ENCODE measurements around the gene BTNL9. TPM values are rescaled to one million over a fixed set of nuclear protein-coding genes. Genes with fewer than 3 reads are reported as not detected.
"Not testable (repeated sequence)": the region's sequence is repeated elsewhere in the genome, so short reads cannot be mapped to it uniquely, and the experiment has no call there.

The BTNL9 gene
- total RNA-seq = under 1 TPM in 1 of 2 donors, not detected in 1; 0.55 TPM

DNA sequence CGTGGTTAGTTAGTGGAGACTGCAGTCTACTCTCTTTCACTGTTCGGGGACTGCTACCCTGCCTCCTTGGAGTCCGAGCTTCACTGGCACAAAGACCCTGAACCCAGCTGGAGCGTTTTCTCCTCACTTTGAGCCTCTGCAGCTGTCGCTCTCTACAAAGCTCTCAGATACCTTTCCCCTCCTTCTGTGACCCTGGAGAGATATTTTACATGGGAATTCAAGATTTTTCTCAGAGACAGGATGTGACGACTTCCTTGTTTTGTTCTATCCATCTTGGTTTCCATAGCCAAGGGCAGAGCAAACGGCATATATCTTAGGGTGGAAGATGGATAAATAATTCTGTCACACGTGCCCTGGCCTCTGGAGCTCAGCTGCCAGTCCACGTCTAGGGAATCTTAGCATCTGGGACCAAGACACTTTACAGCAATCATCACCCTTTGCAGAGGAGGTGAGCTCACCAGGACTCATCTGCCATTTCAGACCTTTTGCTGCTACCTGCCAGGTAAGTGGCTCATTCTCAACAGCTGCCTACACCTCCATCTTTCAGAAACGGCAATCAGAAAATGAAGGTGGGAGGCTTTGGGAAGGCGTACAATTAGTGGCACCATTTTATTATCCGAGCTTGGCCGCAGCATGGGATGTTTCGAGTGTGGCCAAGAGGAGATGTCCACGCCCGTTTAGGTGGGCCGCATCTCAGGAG, at the start of gene BTNL9:
Gene BTNL9, plus strand, starts transcription at position 336 of the 700 bp plus-strand sequence. CDS start 5,224 bp downstream, outside the sequence.
- H3K36me3 Mint-ChIP-seq (ENCODE audit: insufficient read depth in 2 of 2) = no peaks in the 10 kb centered on the region
- no peaks in the 10 kb centered on the region for H3K9me3 Mint-ChIP-seq
- H3K4me1 Mint-ChIP-seq (ENCODE audit: low read depth) = no peaks in the 10 kb centered on the region
- no peak within 1 kb of the TSS for H3K27ac Mint-ChIP-seq
- no peak for DNase-seq
- peaks cover 41% of the 10 kb centered on the region for H3K27me3 Mint-ChIP-seq (ENCODE audit: low read depth)
- ATAC-seq (replicated peaks in 1 of 2) = no peak
- no peak within 1 kb of the TSS for H3K4me3 Mint-ChIP-seq

DNA sequence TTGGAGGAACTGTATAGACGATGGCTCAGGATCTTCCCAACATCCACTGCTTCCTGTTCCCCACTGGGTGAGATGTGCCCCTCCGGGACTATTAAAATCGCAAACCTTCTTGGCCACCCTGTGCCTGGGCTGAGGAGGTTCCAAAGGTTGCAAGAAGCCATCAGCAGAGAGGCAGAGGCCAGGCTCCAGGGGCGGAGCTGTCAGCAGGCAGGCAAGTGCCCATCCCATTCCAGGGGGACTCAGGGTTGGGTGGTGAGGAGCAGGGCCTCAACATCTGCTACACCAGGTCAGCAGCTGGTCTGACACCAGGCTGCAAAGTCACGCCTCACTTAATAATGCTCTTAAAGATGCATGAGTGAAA, 49.2 kb upstream of the BTNL9 start:
- DNase-seq = no peak
- H3K4me3 Mint-ChIP-seq = no peak overlapping the region
- peaks cover 0 to 2% of the 10 kb centered on the region in 2 donors for H3K9me3 Mint-ChIP-seq
- H3K4me1 Mint-ChIP-seq (ENCODE audit: low read depth) = no peaks in the 10 kb centered on the region
- H3K36me3 Mint-ChIP-seq (ENCODE audit: insufficient read depth in 2 of 2) = peaks cover 0 to 3% of the 10 kb centered on the region in 2 donors
- no peaks in the 10 kb centered on the region for H3K27me3 Mint-ChIP-seq (ENCODE audit: low read depth)
- ATAC-seq (replicated peaks in 1 of 2) = no peak
- no peak overlapping the region for H3K27ac Mint-ChIP-seq

DNA sequence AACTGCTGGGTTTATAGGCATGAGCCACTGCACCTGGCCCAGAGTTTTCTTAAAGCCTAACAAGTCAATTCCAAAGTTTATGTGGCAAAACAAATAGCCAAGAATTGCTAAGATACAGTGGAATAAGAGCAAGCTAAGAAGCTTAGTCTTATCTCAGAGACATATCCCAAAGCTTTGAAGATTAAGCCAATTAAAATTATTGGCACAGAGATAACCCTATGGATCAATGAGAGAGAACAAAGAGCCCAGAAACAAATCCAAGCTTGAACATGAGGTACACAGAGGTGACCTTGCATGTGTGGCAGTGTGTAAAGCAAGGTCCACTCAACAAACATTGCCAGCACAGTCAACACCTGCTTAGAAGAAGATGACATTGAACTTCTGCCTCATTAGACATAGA, 38.1 kb upstream of the BTNL9 start:
- ATAC-seq (replicated peaks in 1 of 2) (no peak), DNase-seq (no peak)
- Mint-ChIP-seq H3K4me3 (no peak overlapping the region), H3K27ac (no peak overlapping the region), H3K27me3 (ENCODE audit: low read depth) (no peaks in the 10 kb centered on the region), H3K36me3 (ENCODE audit: insufficient read depth in 2 of 2) (no peaks in the 10 kb centered on the region), H3K9me3 (no peaks in the 10 kb centered on the region), H3K4me1 (ENCODE audit: low read depth) (no peaks in the 10 kb centered on the region)

- no peak for ATAC-seq (replicated peaks in 1 of 2)
- Mint-ChIP-seq H3K27me3 (ENCODE audit: low read depth) (no peaks in the 10 kb centered on the region), H3K9me3 (no peaks in the 10 kb centered on the region), H3K4me1 (ENCODE audit: low read depth) (no peaks in the 10 kb centered on the region), H3K4me3 (no peak overlapping the region), H3K36me3 (ENCODE audit: insufficient read depth in 2 of 2) (no peaks in the 10 kb centered on the region), H3K27ac (no peak overlapping the region)
- DNase-seq = no peak
These were observed 34.3 kb upstream of the BTNL9 start for GRCh38 chr5:181005791-181006190.

DNA sequence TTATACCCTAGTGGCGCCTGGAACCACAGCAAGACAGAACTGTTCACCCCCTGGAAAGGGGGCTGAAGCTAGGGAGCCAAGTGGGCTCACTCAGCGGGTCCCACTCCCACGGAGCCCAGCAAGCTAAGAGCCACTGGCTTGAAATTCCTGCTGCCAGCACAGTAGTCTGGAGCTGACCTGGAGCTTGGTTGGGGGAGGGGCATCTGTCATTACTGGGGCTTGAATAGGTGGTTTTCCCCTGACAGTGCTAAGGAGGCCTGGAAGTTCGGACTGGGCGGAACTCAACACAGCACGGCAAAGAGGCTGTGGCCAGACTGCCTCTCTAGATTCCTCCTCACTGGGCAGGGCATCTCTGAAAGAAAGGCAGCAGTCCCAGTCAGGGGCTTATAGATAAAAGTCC, 31.9 kb upstream of the BTNL9 start:
- ATAC-seq (replicated peaks in 1 of 2) = no peak
- Mint-ChIP-seq H3K4me1 (ENCODE audit: low read depth) (no peaks in the 10 kb centered on the region), H3K4me3 (no peak overlapping the region), H3K27me3 (ENCODE audit: low read depth) (no peaks in the 10 kb centered on the region), H3K36me3 (ENCODE audit: insufficient read depth in 2 of 2) (no peaks in the 10 kb centered on the region), H3K27ac (no peak overlapping the region), H3K9me3 (no peaks in the 10 kb centered on the region)
- no peak for DNase-seq

GRCh38 chr5:181010018-181010417, 30.0 kb upstream of the BTNL9 start:
- not testable (repeated sequence) for H3K27ac Mint-ChIP-seq; H3K4me3 Mint-ChIP-seq; ATAC-seq (replicated peaks in 1 of 2); H3K4me1 Mint-ChIP-seq (ENCODE audit: low read depth); DNase-seq; H3K9me3 Mint-ChIP-seq; H3K27me3 Mint-ChIP-seq (ENCODE audit: low read depth); H3K36me3 Mint-ChIP-seq (ENCODE audit: insufficient read depth in 2 of 2)

GRCh38 chr5:181014654-181015053, 25.4 kb upstream of the BTNL9 start:
- H3K4me3 Mint-ChIP-seq; ATAC-seq (replicated peaks in 1 of 2); DNase-seq: not testable (repeated sequence)

DNA sequence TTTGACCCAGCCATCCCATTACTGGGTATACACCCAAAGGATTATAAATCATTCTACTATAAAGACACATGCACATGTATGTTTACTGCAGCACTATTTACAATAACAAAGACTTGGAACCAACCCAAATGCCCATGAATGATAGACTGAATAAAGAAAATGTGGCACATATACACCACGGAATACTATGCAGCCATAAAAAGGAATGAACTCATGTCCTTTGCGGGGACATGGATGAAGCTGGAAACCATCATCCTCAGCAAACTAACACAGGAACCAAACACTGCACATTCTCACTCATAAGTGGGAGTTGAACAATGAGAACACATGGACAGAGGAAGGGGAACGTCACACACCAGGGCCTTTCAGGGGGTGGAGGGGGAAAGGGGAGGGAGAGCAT, 22.6 kb upstream of the BTNL9 start:
- not testable (repeated sequence) for H3K4me3 Mint-ChIP-seq; H3K27ac Mint-ChIP-seq; H3K27me3 Mint-ChIP-seq (ENCODE audit: low read depth); H3K4me1 Mint-ChIP-seq (ENCODE audit: low read depth); DNase-seq; ATAC-seq (replicated peaks in 1 of 2)
- Mint-ChIP-seq H3K9me3 (peaks cover 9 to 14% of the 10 kb centered on the region in 2 donors), H3K36me3 (ENCODE audit: insufficient read depth in 2 of 2) (peaks cover 4 to 13% of the 10 kb centered on the region in 2 donors)

More at GRCh38 chr5:181014654-181015053, 25.4 kb upstream of the BTNL9 start:
- H3K36me3 Mint-ChIP-seq (ENCODE audit: insufficient read depth in 2 of 2); H3K27me3 Mint-ChIP-seq (ENCODE audit: low read depth); H3K9me3 Mint-ChIP-seq; H3K4me1 Mint-ChIP-seq (ENCODE audit: low read depth); H3K27ac Mint-ChIP-seq: not testable (repeated sequence)

- Mint-ChIP-seq H3K9me3 (peaks cover 12 to 19% of the 10 kb centered on the region in 2 donors), H3K36me3 (ENCODE audit: insufficient read depth in 2 of 2) (peaks cover 6 to 18% of the 10 kb centered on the region in 2 donors), H3K4me3 (no peak overlapping the region), H3K27me3 (ENCODE audit: low read depth) (peaks cover 9% of the 10 kb centered on the region), H3K4me1 (ENCODE audit: low read depth) (no peaks in the 10 kb centered on the region), H3K27ac (no peak overlapping the region)
- ATAC-seq (replicated peaks in 1 of 2) = no peak
- no peak for DNase-seq
These were observed 19.4 kb upstream of the BTNL9 start for GRCh38 chr5:181020688-181021087.

- Mint-ChIP-seq H3K4me1 (ENCODE audit: low read depth) (no peaks in the 10 kb centered on the region), H3K9me3 (peaks cover 12 to 19% of the 10 kb centered on the region in 2 donors), H3K4me3 (no peak overlapping the region), H3K27me3 (ENCODE audit: low read depth) (peaks cover 6% of the 10 kb centered on the region), H3K27ac (no peak overlapping the region), H3K36me3 (ENCODE audit: insufficient read depth in 2 of 2) (peaks cover 6 to 18% of the 10 kb centered on the region in 2 donors)
- DNase-seq (no peak), ATAC-seq (replicated peaks in 1 of 2) (no peak)
These were observed 15.6 kb upstream of the BTNL9 start for GRCh38 chr5:181024245-181025064.

DNA sequence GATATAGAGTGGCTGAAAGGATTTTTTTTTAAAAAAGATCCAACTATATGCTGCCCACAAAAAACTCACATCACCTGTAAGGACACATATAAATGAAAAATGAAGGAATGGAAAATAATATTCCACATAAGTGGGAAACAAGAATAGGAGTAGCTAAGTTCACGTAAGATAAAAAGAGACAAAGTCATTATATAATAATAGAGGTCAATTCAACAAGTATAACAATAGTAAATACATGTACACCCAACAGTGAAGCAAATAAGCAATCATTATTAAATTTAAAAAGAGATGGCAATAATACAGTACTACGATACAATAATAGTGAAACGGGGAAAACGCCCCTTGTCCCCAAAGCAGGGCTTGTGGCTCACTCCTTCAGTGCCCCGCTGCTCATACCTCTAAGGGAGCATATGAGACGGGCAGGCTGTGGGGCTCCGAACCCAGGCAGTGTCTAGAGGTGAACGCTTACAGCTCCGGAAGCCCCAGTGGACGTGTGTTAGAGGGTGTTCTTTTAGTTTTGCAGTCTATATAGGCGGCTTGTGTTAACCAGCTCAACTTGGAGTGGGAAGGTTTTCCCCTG, 12.5 kb upstream of the BTNL9 start:
- ATAC-seq (replicated peaks in 1 of 2) (no peak), DNase-seq (no peak)
- no peak overlapping the region for H3K27ac Mint-ChIP-seq
- no peaks in the 10 kb centered on the region for H3K4me1 Mint-ChIP-seq (ENCODE audit: low read depth)
- no peak overlapping the region for H3K4me3 Mint-ChIP-seq
- H3K27me3 Mint-ChIP-seq (ENCODE audit: low read depth) = peaks cover 14% of the 10 kb centered on the region
- H3K9me3 Mint-ChIP-seq = peaks cover 4 to 7% of the 10 kb centered on the region in 2 donors
- H3K36me3 Mint-ChIP-seq (ENCODE audit: insufficient read depth in 2 of 2) = peaks cover 2 to 8% of the 10 kb centered on the region in 2 donors

- ATAC-seq (replicated peaks in 1 of 2) (no peak), DNase-seq (no peak)
- Mint-ChIP-seq H3K4me1 (ENCODE audit: low read depth) (no peaks in the 10 kb centered on the region), H3K9me3 (peaks cover 0 to 3% of the 10 kb centered on the region in 2 donors), H3K27ac (no peak overlapping the region), H3K4me3 (no peak overlapping the region), H3K36me3 (ENCODE audit: insufficient read depth in 2 of 2) (peaks cover 0 to 2% of the 10 kb centered on the region in 2 donors), H3K27me3 (ENCODE audit: low read depth) (peaks cover 14% of the 10 kb centered on the region)
These were observed 11.8 kb upstream of the BTNL9 start for GRCh38 chr5:181028032-181028819.

Data from activated T-cell treated with anti-CD3 and anti-CD28 coated beads, Interleukin-2, amount 50 U/mL, for 72 hours (primary cell).